Kidney (tissue), 14 donors: ENCODE measurements around the gene SMPX. TPM values are rescaled to one million over a fixed set of nuclear protein-coding genes. Genes with fewer than 3 reads are reported as not detected.

Experiments
- DNase-seq, 5 donors: peaks; one replicate each; pipeline ENCODE4 v3.0.0-alpha.2; 2013 to 2020
- FAIRE-seq: peaks from 2 replicates; lab custom pipeline; 2012; peaks lifted over from hg19 to GRCh38; lab: Jason Lieb, UNC
- H3K27ac ChIP-seq, 2 donors: one replicate each; pipeline ENCODE4 v1.7.0; 2013; ENCODE audit warnings: low read depth in 2 of 2, low read length in 2 of 2, inconsistent platforms in 1 of 2
- H3K27me3 ChIP-seq: one replicate; pipeline ENCODE4 v1.7.1; 2013; ENCODE audit warnings: low read length, inconsistent platforms; ENCODE audit not compliant: control insufficient read depth, insufficient read depth
- H3K36me3 ChIP-seq, 3 donors: one replicate each; pipeline versions ENCODE4 v1.7.0 to v1.7.1; 2013; ENCODE audit warnings: low read length in 3 of 3, control low read depth in 1 of 3, inconsistent platforms in 1 of 3; ENCODE audit not compliant: insufficient read depth in 3 of 3, control insufficient read depth in 2 of 3
- H3K4me1 ChIP-seq, 3 donors: one replicate each; pipeline versions ENCODE4 v1.7.0 to v1.7.1; 2013; ENCODE audit warnings: low read length in 3 of 3, inconsistent platforms in 1 of 3, low read depth in 1 of 3; ENCODE audit not compliant: control insufficient read depth in 2 of 3, insufficient read depth in 2 of 3
- H3K4me3 ChIP-seq, 3 donors: one replicate each; pipeline versions ENCODE4 v1.7.0 to v1.8.1; 2013; ENCODE audit warnings: low read length in 3 of 3, control low read depth in 1 of 3, inconsistent platforms in 1 of 3
- H3K9ac ChIP-seq, 3 donors: one replicate each; pipeline versions ENCODE4 v1.7.0 to v1.7.1; 2013; ENCODE audit warnings: low read length in 3 of 3, control low read depth in 1 of 3, inconsistent platforms in 1 of 3
- H3K9me3 ChIP-seq, 3 donors: one replicate each; pipeline versions ENCODE4 v1.7.0 to v1.7.1; 2013; ENCODE audit warnings: low read length in 3 of 3, control low read depth in 1 of 3, inconsistent platforms in 1 of 3; ENCODE audit not compliant: control insufficient read depth in 2 of 3, insufficient read depth in 1 of 3
- intact Hi-C: fragments of 100-400 bp; cut with DNase I; formaldehyde crosslinking; loops from one replicate; pipeline ENCODE4 v1.11.1; 2022
- polyA plus RNA-seq: library from polyadenylated mRNA; stranded (reverse); fragments of 350-450 nt; fragmentation: Illumina TruSeq; extraction: RNeasy Lipid Tissue Mini Kit (QIAGEN cat#74804); gene quantifications from one replicate; pipeline ENCODE4 v1.2.3, GENCODE V29; 2014; ENCODE audit warnings: low read depth, low replicate concordance; ENCODE audit not compliant: insufficient read depth
- total RNA-seq: library from RNA; stranded (reverse); fragmentation: NEBNext Ultra II Directional; extraction: Animal tissue kit (Norgen Biotek cat#: 25700); gene quantifications from one replicate; pipeline ENCODE4 v1.2.1, GENCODE V29; 2021
- TF ChIP-seq, protein P1 (sequence below): IDR thresholded peaks from 3 replicates; pipeline ENCODE4 v1.5.1; 2012; ENCODE audit warnings: mild to moderate bottlenecking, moderate library complexity, borderline replicate concordance; ENCODE audit not compliant: insufficient read depth; ENCODE audit errors: extremely low read depth
- donor health status: control.
- donor health status: control.
- donor health status: control.
- donor health status: control.
- donor health status: control.
- donor health status: DM: yes; HTN: yes; CAD: no.
- donor health status: Normal renal cell carcinoma (clear cell type).

SMPX gene
- total and polyA plus RNA-seq, 2 donors from 2014 or later, result not detected

- Histone ChIP-seq H3K27me3 (peaks cover 5% of the 10 kb centered on the region), H3K4me3 (no peak overlapping the region)
These were observed 959 bp downstream of the SMPX start for GRCh38 chrX:21756785-21757529.

GRCh38 chrX:21749924-21750323 lies 8.0 kb downstream of the SMPX start:
- TF ChIP-seq, protein P1, sequence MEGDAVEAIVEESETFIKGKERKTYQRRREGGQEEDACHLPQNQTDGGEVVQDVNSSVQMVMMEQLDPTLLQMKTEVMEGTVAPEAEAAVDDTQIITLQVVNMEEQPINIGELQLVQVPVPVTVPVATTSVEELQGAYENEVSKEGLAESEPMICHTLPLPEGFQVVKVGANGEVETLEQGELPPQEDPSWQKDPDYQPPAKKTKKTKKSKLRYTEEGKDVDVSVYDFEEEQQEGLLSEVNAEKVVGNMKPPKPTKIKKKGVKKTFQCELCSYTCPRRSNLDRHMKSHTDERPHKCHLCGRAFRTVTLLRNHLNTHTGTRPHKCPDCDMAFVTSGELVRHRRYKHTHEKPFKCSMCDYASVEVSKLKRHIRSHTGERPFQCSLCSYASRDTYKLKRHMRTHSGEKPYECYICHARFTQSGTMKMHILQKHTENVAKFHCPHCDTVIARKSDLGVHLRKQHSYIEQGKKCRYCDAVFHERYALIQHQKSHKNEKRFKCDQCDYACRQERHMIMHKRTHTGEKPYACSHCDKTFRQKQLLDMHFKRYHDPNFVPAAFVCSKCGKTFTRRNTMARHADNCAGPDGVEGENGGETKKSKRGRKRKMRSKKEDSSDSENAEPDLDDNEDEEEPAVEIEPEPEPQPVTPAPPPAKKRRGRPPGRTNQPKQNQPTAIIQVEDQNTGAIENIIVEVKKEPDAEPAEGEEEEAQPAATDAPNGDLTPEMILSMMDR, result no peak
- DNase-seq, result no peak
- Histone ChIP-seq H3K9ac (no peak overlapping the region), H3K27me3 (peaks cover 7% of the 10 kb centered on the region), H3K27ac (no peak overlapping the region), H3K9me3 (no peaks in the 10 kb centered on the region), H3K4me3 (no peak overlapping the region), H3K36me3 (no peaks in the 10 kb centered on the region), H3K4me1 (no peaks in the 10 kb centered on the region)
- intact Hi-C loops, result no loop called here
- FAIRE-seq, result no peak

More at GRCh38 chrX:21756785-21757529, 959 bp downstream of the SMPX start:
- intact Hi-C loops, result no loop called here
- Histone ChIP-seq H3K27ac (no peak overlapping the region), H3K9ac (no peak overlapping the region), H3K4me1 (no peaks in the 10 kb centered on the region), H3K36me3 (no peaks in the 10 kb centered on the region), H3K9me3 (no peaks in the 10 kb centered on the region)
- TF ChIP-seq, protein P1, result no peak
- DNase-seq (no peak), FAIRE-seq (no peak)

DNA sequence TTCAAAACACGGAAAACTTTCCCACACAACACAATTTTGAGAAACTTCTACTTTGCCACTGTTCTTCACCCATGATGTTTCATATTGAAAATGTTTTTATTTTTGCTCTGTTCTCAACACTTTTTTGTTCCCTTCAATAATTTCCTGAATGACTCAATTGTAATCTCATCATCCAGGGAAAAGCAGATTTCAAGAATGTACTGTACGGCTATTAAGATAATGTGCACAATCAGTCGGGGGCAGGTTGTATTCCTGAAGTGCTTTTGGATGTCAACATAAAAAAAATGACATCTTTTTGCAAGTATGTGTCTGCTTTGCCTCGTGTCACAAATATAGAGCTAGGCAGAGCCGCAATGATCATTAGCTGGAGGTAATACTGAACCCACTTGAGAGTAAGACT lies 9.7 kb downstream of the SMPX start:
- intact Hi-C loops, result no loop called here
- no peak for FAIRE-seq

More for the DNA sequence above, 9.7 kb downstream of the SMPX start:
- Histone ChIP-seq H3K36me3 (no peaks in the 10 kb centered on the region), H3K27ac (no peak overlapping the region), H3K27me3 (peaks cover 7% of the 10 kb centered on the region), H3K9me3 (no peaks in the 10 kb centered on the region), H3K4me1 (no peaks in the 10 kb centered on the region), H3K9ac (no peak overlapping the region), H3K4me3 (no peak overlapping the region)
- no peak for DNase-seq
- TF ChIP-seq, protein P1, result no peak
